Liver (tissue), 3 donors: ENCODE measurements around the gene CCL2.

ENCODE experiments used
- ATF3 ChIP-seq: IDR thresholded peaks from 2 replicates; pipeline ENCODE4 v1.6.1; 2016; ENCODE audit warnings: antibody characterized with exemption
- CTCF ChIP-seq: fragments of 150-350 bp; IDR thresholded peaks from 2 replicates; pipeline ENCODE4 v1.5.1; 2017; ENCODE audit warnings: improper control_type of control experiment, low read depth, low read length; ENCODE audit not compliant: missing input control
- FOXA1 ChIP-seq: IDR thresholded peaks from 2 replicates; pipeline ENCODE4 v1.6.1; 2016; ENCODE audit warnings: antibody characterized with exemption
- GABPA ChIP-seq, 2 donors: IDR thresholded peaks in 1 of 2; conservative IDR thresholded peaks in 1 of 2; 2 replicates each; pipeline ENCODE4 v1.6.1; 2016; ENCODE audit warnings: antibody characterized with exemption in 2 of 2, mild to moderate bottlenecking in 1 of 2, moderate library complexity in 1 of 2
- HNF4G ChIP-seq: IDR thresholded peaks from 2 replicates; pipeline ENCODE4 v1.6.1; 2016; ENCODE audit warnings: antibody characterized with exemption
- MAX ChIP-seq: IDR thresholded peaks from 2 replicates; pipeline ENCODE4 v1.6.1; 2016; ENCODE audit warnings: antibody characterized with exemption
- RAD21 ChIP-seq, 2 donors: IDR thresholded peaks; 2 replicates each; pipeline ENCODE4 v1.6.1; 2016; ENCODE audit warnings: antibody characterized with exemption in 2 of 2, mild to moderate bottlenecking in 2 of 2
- REST ChIP-seq: IDR thresholded peaks from 2 replicates; pipeline ENCODE4 v1.6.1; 2016; ENCODE audit warnings: antibody characterized with exemption, mild to moderate bottlenecking
- TAF1 ChIP-seq: conservative IDR thresholded peaks from 2 replicates; pipeline ENCODE4 v1.6.1; 2016; ENCODE audit warnings: antibody characterized with exemption, mild to moderate bottlenecking
- ZBTB33 ChIP-seq: IDR thresholded peaks from 2 replicates; pipeline ENCODE4 v1.6.1; 2016; ENCODE audit warnings: antibody characterized with exemption
- donor health status: healthy.
- donor health status: healthy.

GRCh38 chr17:34237458-34237857 is 17.6 kb upstream of the CCL2 start:
- TF ChIP-seq CTCF (no peak), ATF3 (no peak), ZBTB33 (no peak), HNF4G (no peak), MAX (no peak), GABPA (IDR thresholded peaks at IDR 0.05 in 1 of 2, conservative IDR thresholded peaks at IDR 0.05 in 1 of 2) (no peak), TAF1 (no peak), REST (no peak), RAD21 (IDR thresholded peaks at IDR 0.05) (no peak), FOXA1 (no peak)
